Astrocyte (in vitro differentiated cells and primary cell): ENCODE results near the gene UBE2U.

Experiments
- EZH2 ChIP-seq: IDR thresholded peaks from 2 replicates; pipeline ENCODE4 v1.6.1; 2012; ENCODE audit warnings: mild to moderate bottlenecking, low read length, inconsistent platforms; ENCODE audit not compliant: insufficient read depth
- TF ChIP-seq, protein P1 (sequence below): IDR thresholded peaks from 2 replicates; pipeline ENCODE4 v1.5.1; 2011; ENCODE audit warnings: low read depth, mild to moderate bottlenecking, inconsistent platforms, low read length, moderate library complexity; ENCODE audit not compliant: insufficient read depth

- TF ChIP-seq, protein P1, sequence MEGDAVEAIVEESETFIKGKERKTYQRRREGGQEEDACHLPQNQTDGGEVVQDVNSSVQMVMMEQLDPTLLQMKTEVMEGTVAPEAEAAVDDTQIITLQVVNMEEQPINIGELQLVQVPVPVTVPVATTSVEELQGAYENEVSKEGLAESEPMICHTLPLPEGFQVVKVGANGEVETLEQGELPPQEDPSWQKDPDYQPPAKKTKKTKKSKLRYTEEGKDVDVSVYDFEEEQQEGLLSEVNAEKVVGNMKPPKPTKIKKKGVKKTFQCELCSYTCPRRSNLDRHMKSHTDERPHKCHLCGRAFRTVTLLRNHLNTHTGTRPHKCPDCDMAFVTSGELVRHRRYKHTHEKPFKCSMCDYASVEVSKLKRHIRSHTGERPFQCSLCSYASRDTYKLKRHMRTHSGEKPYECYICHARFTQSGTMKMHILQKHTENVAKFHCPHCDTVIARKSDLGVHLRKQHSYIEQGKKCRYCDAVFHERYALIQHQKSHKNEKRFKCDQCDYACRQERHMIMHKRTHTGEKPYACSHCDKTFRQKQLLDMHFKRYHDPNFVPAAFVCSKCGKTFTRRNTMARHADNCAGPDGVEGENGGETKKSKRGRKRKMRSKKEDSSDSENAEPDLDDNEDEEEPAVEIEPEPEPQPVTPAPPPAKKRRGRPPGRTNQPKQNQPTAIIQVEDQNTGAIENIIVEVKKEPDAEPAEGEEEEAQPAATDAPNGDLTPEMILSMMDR, result no peak
- no peak for TF ChIP-seq EZH2
Measured at GRCh38 chr1:64310760-64311159, 107.3 kb downstream of the UBE2U start.
